Measurements from ENCODE around the gene ITIH3.

ITIH3 gene

DNA sequence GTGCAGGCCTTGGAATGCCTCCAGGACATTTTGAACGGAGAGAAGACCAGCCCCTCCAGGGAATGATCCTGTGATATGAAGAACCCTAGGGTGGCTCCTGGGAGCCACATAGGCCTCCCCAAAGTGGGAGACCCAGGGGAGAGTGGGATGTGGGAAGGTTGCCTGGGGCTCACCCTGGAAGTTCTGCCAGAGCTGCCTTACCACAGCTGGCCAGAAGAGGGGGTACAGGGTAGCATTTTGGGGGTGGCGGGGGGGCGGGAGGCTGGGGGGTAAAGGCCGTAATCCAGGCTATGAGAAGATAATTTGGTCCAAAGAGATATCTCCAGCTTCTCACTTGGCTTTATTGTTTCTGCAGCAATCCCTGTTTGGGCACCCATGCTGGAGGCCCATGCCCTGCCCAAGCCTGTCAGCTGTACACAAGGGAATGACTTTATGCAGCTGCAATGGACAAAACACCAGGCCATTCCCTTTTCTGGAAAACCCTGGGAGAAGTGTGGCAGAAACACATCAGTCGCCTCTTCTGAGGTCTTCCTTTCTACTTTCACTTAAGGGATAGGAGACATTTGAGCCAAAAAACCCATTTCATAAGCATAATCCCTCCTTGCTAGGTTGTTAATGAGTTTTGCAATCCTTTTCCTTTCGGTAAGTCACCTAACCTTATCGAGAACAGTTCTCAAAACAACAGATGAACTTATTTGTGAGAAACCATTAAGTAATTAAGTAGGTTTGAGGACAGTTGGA, 51.3 kb downstream of the ITIH3 start:
- DNase-seq = no peak

DNA sequence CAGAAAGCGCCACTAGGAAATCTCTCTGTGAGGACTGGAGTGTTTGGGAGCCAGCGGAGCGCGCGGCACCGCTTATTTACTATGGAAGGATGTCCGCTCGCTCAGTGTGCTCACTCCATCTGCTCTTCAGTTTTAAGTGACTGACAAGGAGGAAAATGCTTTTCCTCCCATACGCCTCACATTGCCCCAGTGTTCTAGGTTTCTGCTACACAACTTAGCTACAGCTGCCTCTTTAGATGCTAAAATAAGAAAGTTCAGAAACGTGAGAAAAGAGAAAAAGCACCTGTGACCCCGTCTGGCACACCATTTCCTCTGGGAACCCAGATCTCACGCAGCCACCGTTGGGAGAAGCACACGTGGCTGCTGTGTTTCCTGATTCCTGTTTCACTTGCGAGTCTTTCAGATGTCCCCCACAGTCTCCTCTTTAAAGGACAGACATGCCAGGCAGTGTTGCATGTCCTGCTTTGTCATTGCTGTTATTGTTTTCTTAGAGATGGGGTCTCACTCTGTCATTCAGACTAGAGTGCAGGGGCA, 51.9 kb downstream of the ITIH3 start:
- no peak for DNase-seq

DNA sequence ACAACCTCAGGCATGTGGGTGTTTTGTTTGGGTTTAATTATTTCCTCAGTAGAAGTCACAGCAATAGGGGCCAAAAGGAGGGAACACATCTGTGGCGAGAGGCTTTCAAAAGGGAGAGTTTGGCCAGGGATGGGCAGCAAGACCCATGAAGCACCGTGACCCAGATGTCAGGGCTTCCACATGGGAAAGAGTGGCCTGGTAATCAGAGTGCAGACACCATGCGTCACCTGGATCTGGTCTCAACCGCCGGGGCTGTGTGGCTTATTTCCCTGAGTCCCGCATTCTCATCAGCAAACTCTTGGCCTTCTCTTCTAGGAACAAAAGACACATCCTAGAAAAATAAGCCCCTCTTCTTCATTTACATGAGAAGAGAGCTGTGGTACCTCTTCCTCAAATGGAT, 52.6 kb downstream of the ITIH3 start:
- no peak for DNase-seq

DNA sequence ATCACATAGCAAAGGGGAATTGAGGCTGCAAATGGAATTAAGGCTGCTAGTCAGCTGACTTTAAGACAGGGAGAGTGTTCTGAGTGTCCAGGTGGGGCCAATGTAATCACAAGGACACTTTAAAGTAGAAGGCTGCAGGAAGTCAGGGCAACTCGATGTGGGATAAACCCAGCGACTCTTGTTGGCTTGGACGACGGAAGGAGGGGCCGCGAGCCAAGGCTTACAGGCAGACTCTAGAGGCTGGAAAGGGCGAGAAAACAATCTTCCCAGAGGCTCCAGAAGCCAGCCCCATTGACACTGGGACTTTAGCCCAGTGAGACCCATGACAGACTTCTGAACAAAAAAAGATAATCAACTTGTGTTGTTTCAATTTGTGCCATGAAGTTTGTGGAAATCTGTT, 53.1 kb downstream of the ITIH3 start:
- DNase-seq = no peak

DNA sequence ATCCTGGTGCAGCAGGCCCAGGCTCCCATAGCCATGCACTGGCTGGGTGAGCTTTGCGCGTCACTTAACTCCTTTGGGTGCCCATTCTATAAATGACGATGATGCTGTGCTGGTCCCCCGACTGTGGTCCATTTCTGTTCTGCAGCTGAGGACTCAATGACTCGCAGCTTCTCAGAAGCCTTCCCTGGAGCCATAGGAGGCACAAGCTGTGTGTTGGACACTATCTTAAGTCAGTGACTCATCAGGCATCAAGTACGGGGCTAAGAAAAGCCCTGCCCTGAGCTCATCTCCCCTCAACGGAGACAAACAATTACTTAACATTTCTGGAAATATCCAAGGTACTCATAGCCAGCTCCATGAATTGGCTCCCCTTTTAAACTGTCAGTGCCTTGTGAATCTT, 54.0 kb downstream of the ITIH3 start:
- no peak for DNase-seq

DNA sequence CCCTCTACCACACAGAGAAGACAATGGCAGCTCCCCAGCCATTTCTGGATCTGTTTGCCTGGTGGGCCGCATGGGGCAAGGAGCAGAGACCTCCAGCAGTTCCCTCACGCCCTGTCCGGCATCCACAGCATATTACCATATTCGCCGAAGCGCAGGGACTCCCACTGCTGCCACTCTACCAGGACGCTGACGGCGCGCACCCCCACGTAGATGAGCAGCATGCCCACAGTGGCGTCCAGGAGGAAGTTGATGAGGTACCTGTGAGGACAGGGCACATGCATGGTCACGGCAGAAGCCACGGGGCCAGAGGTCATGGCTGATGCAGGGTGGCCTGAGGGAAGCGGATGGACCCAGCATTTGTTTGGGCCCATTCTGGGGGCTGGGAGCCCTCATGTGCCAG, 55.1 kb downstream of the ITIH3 start:
- no peak for DNase-seq

DNA sequence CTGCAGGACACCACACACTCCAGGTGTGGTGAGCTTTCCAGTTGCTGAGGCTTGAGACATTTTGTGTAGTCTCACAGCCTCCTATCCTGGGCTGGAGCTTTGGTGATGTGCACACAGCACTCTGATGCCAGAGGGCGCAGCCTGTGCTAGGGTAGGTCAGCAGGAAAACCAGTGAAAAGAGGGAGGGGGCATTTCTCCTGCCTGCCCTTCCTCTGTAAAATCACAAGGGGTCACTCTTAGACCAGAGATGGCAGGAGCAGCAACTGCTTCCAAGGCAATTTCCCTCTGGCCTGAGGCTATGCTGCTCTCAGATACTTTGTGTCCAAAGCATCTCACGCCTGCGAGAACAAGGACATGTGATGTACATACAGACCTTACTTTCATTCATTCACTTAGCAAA, 56.8 kb downstream of the ITIH3 start:
- DNase-seq = no peak

DNA sequence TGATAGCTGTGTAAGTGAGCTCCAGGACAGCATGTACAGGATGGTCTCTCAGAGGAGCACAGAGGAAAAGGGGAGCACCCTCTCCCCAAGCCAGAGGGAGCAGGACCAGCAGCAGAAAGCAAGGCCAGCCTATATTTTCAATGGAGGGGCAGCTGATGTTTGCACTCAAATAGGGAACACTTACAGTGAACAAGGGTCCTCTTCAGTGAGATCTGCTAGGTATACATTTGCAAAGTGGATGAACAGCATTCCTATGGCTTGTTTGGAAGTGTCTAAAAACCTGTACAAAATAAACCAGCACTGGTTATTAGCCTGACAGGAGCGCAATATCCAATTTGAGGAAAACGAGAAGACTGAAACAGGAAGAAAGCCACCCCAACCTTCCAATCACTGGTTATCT, 57.8 kb downstream of the ITIH3 start:
- no peak for DNase-seq

DNA sequence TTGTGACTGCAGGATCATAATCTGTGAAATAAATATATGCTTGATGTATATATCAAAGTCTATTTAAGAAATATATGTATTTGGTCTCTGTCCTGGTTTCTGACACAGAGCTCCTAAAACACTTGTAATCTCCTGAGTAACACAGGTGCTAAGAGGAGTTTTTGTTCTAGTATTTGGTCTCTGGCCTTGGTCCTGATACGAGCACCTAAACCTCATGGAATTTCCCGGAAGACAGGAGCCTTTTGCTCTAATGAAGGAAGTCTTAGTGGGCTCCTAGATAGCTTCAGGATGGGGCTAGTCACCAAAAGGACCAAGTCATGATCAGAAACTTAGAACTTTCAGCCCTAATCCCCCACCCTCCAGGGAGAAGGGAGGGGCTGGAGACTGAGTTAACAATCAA, 59.4 kb downstream of the ITIH3 start:
- DNase-seq = no peak

DNA sequence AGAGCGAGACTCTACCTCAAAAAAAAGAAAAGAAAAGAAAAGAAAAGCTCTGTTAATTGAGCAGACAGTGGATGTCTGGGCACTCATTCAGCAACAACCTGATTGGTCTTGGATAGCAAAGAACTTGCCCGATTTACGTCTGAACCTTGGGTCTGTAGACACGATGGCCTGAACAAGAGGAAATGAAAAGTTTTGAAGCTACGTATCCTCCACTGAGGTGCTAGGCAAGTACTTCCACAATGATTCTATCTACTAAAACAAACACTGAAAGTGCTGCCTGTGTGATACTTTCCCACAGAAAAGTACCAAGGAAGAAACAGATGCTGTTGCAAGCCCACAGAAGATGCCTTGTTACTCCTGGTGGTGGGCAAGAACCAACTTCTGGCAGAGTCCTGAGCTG, 62.1 kb downstream of the ITIH3 start:
- no peak for DNase-seq

DNA sequence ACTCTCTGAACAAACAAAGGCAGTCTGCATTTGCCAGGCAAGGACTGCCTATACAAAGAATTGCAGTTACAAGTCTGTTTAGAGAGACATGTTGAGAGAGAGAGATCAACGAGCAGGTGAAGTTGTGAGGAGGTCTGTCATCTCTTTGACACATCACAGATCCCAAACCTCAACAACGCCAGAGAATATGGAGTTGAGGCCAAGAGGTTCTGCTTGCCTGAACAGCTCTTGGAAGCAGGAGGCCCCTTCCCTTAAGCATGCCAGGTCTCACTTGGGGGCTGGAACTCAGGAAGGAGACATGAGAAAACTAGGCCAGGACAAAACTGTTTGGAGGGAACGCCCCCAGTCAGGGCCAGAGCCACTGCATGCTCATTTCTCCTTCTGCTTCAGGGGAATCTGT, 62.5 kb downstream of the ITIH3 start:
- no peak for DNase-seq

DNA sequence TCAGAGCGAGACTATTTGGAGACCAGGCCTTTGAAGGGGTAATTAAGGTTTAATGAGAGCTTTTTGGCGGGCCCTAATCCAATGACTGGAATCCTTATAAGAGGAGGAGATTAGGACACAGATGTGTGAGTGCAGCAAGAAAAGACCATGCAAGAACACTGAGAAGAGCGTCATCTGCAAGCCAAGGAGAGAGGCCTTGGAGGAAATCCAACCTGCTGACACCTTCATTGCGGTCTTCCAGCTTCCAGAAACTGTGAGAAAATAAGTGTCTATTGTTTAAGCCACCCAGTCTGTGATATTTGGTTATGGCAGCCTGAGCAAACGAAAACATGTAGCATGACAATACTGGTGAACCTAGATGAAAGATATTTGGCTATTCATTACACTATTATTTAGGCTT, 63.3 kb downstream of the ITIH3 start:
- DNase-seq = no peak
